Measurements from ENCODE around the gene NKTR.

The NKTR gene

DNA sequence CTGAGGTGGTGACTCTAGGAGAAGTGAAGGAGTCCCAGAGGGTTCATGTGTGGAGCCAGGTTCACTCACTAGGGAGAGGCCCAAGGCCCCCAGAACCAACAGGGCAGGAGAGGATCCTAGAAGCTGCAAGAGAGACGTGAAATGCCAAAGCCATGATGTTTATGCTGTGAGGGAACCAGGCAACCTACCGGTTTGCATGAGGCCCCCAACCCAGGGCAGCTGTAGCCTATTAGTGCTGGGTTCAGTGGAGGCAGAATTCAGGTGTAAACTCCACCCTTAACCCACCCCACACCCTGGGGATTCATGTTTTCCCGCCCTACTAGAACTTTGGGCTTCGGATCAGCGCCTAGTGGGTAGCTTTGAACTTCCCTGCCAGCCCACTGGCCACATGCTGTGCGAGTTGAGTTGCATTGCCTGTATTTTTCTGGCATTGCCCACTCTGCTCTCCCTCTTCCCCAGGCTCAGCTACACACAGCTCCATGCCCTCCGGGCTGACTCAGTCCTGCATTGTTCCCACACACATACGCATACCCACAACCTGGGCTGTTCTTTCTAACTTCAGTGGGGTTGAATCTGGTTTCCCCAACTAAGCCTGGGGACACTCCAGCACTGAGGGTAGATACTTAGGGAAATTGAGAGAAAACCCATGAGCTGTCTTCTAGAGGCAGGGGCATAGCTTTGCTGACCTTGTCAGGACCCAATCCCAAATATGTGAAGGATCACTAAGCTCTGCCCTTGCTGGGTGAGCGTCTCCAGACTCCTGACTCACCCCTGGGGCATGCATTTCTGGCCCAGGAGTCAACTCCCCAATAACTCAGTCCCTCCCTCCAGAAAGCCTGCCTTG is 51.0 kb downstream of the NKTR start:
- H3K36me3 Mint-ChIP-seq = peaks cover 3% of the 10 kb centered on the region
- no peaks in the 10 kb centered on the region for H3K9me3 Mint-ChIP-seq (ENCODE audit: low read depth)
- no peaks in the 10 kb centered on the region for H3K27me3 Mint-ChIP-seq
- H3K4me3 Mint-ChIP-seq = no peak overlapping the region
- H3K4me1 Mint-ChIP-seq (ENCODE audit: low read depth) = peaks cover 9% of the 10 kb centered on the region
- H3K27ac Mint-ChIP-seq = no peak overlapping the region

- Mint-ChIP-seq H3K4me3 (no peak overlapping the region), H3K27ac (no peak overlapping the region), H3K36me3 (no peaks in the 10 kb centered on the region)
Measured at GRCh38 chr3:42652251-42652610, 51.7 kb downstream of the NKTR start.

DNA sequence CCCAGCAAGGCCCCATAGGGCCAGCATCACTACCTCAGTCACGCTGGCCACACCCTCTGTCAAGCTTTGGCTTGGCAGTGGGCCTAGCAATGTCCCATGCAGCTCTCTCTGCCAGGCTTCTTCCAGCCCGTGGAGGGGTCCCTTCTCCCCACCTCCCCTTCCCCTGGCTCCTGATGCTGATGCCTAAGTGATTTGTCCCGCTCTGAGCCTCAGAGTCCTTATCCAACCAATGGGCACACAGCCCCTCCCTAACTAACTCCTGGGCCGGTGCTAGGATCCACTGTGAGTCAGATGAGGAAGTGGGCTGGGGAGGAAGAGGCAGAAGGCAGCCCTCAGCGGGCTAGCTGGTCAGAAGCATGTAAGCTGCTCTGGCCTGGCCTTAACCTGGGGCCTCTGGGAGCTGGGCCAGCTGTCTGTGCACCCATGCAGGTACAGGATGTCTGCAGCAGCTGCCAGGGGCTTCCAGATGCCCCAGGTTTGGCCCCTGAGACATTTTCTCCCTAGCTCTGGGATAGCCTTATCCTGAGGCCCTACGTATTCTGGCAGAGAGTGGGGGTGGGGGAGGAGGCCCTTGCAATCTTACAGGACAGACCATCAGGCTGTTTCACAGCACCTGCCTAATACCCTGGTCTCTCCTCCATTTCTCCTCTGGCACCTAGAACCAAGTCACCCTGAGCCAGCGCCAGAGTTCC is 52.3 kb downstream of the NKTR start:
- Mint-ChIP-seq H3K36me3 (no peaks in the 10 kb centered on the region), H3K27ac (peak overlapping the region; percentile 24), H3K27me3 (no peaks in the 10 kb centered on the region), H3K4me1 (ENCODE audit: low read depth) (peaks cover 5% of the 10 kb centered on the region), H3K9me3 (ENCODE audit: low read depth) (no peaks in the 10 kb centered on the region), H3K4me3 (peak overlapping the region; percentile 83)

More at GRCh38 chr3:42652251-42652610, 51.7 kb downstream of the NKTR start:
- H3K4me1 Mint-ChIP-seq (ENCODE audit: low read depth) = peaks cover 5% of the 10 kb centered on the region
- no peaks in the 10 kb centered on the region for H3K27me3 Mint-ChIP-seq
- no peaks in the 10 kb centered on the region for H3K9me3 Mint-ChIP-seq (ENCODE audit: low read depth)

GRCh38 chr3:42653303-42653559 is 52.7 kb downstream of the NKTR start:
- peak overlapping the region; percentile 24 for H3K27ac Mint-ChIP-seq
- H3K4me3 Mint-ChIP-seq = peak overlapping the region; percentile 83
- H3K27me3 Mint-ChIP-seq = no peaks in the 10 kb centered on the region
- H3K4me1 Mint-ChIP-seq (ENCODE audit: low read depth) = peaks cover 5% of the 10 kb centered on the region
- H3K9me3 Mint-ChIP-seq (ENCODE audit: low read depth) = no peaks in the 10 kb centered on the region
- H3K36me3 Mint-ChIP-seq = no peaks in the 10 kb centered on the region

GRCh38 chr3:42653560-42654330 is 53.3 kb downstream of the NKTR start, which contains the start of gene ZBTB47:
ZBTB47 (plus strand) TSS chr3:42653697; CDS start chr3:42658356, 4,659 bp downstream.
- peaks cover 5% of the 10 kb centered on the region for H3K4me1 Mint-ChIP-seq (ENCODE audit: low read depth)
- no peaks in the 10 kb centered on the region for H3K27me3 Mint-ChIP-seq
- H3K36me3 Mint-ChIP-seq = no peaks in the 10 kb centered on the region
- no peaks in the 10 kb centered on the region for H3K9me3 Mint-ChIP-seq (ENCODE audit: low read depth)
- peak within 1 kb of the TSS; percentile 24 for H3K27ac Mint-ChIP-seq
- peak within 1 kb of the TSS; percentile 83 for H3K4me3 Mint-ChIP-seq

DNA sequence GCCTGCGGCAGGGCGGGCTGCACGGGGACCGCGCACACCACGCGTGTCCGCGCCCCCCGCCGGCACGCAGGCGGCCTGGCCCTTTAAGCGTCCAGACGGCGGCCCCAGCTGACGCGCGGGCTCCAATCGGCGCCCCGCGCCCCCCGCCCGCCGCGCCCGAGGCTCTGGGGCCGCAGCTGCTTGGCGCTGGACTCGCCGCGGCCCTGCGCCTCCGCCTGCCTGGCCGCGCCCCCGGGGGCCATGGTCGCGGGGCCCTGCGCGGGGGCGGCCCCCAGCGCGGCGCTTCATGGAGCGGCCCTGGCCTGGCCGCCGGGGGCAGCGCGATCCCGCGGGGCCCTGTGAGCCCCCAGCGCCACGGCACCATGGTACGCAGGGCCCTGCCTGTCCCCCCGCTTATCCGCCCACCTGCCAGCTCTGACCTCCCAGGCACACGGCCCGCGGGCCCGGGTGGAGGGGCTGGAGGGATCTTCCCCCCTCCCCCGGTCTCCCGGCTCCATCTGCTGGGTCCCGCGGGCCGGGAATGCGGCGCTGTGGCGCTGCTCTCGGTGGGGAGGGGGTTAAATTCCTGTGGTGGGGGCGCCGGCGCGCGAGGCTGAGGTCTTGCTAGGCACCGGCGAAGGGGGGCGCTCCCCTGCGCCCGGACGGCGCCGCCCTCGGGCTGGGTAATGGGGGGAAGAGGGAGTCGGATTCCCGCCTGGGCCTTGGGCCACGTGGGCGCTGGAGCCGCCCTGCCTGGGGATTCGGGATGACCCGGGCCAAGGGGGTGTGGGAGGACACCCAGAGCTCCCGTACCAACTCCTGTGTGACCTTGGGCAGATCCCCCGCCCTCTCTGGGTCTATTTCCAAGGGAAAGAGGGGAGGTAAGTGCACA is 54.1 kb downstream of the NKTR start:
- Mint-ChIP-seq H3K9me3 (ENCODE audit: low read depth) (no peaks in the 10 kb centered on the region), H3K4me3 (peak overlapping the region; percentile 23), H3K36me3 (no peaks in the 10 kb centered on the region), H3K27ac (no peak overlapping the region), H3K4me1 (ENCODE audit: low read depth) (peaks cover 5% of the 10 kb centered on the region), H3K27me3 (no peaks in the 10 kb centered on the region)

- no peak overlapping the region for H3K4me3 Mint-ChIP-seq
- no peaks in the 10 kb centered on the region for H3K36me3 Mint-ChIP-seq
- no peak overlapping the region for H3K27ac Mint-ChIP-seq
- no peaks in the 10 kb centered on the region for H3K9me3 Mint-ChIP-seq (ENCODE audit: low read depth)
- H3K4me1 Mint-ChIP-seq (ENCODE audit: low read depth) = peaks cover 5% of the 10 kb centered on the region
- no peaks in the 10 kb centered on the region for H3K27me3 Mint-ChIP-seq
Measured at GRCh38 chr3:42655331-42655888, 54.9 kb downstream of the NKTR start.

GRCh38 chr3:42655980-42656679 is 55.6 kb downstream of the NKTR start:
- Mint-ChIP-seq H3K9me3 (ENCODE audit: low read depth) (no peaks in the 10 kb centered on the region), H3K4me1 (ENCODE audit: low read depth) (peaks cover 5% of the 10 kb centered on the region), H3K27me3 (no peaks in the 10 kb centered on the region), H3K36me3 (no peaks in the 10 kb centered on the region), H3K4me3 (no peak overlapping the region), H3K27ac (no peak overlapping the region)

DNA sequence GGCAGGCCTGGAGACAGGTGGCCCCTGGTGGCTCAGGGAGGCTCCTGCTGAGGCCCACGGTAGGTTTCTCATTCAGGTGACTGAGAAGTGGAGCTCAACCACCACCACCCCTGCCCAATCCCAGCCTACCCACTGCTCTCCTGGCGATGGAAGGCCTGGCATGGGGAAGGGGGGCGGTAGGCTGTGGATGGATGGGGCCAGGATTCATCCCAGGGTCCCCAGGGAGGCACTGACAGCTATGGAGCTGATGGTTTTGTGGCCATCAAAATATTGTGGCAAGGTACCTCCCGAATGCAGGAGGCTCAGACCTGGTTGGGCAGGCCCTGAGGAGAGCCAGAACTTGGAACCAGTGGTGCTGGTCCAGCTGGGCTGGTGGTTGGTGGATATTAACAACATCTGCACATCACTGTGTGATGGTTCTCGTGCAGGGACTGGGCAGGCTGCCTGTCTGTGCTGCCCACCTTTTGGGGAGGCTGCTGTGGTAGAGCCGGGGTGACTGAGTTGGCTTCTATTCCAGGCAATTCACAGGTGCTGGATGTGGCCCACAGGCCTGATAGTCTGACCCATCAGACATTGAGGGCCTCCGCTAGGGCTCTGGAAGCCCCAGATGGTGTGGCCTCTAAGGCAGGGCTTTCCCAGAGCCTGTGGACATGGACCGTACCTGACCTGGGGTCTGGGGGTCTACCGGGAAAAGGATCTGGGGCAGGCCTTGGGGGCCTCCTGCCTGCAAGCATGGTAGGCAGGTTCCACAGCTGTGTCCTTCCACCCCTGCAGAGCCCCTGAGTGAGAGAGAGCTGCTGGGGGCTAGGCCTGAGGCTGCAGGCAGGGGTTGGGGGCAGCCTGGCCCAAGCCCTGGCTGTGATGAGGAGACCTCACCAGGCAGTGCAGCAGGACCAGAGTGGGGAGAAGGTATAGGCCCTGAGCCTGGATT is 56.5 kb downstream of the NKTR start:
- H3K36me3 Mint-ChIP-seq = no peaks in the 10 kb centered on the region
- no peaks in the 10 kb centered on the region for H3K27me3 Mint-ChIP-seq
- no peaks in the 10 kb centered on the region for H3K9me3 Mint-ChIP-seq (ENCODE audit: low read depth)
- no peak overlapping the region for H3K4me3 Mint-ChIP-seq
- peaks cover 5% of the 10 kb centered on the region for H3K4me1 Mint-ChIP-seq (ENCODE audit: low read depth)
- H3K27ac Mint-ChIP-seq = no peak overlapping the region

- Mint-ChIP-seq H3K36me3 (no peaks in the 10 kb centered on the region), H3K4me3 (no peak overlapping the region), H3K27me3 (no peaks in the 10 kb centered on the region), H3K4me1 (ENCODE audit: low read depth) (peaks cover 5% of the 10 kb centered on the region), H3K27ac (no peak overlapping the region), H3K9me3 (ENCODE audit: low read depth) (no peaks in the 10 kb centered on the region)
Measured at GRCh38 chr3:42657675-42658074, 57.2 kb downstream of the NKTR start.

- Mint-ChIP-seq H3K4me1 (ENCODE audit: low read depth) (peaks cover 3% of the 10 kb centered on the region), H3K4me3 (no peak overlapping the region), H3K27ac (no peak overlapping the region), H3K9me3 (ENCODE audit: low read depth) (no peaks in the 10 kb centered on the region), H3K36me3 (no peaks in the 10 kb centered on the region), H3K27me3 (no peaks in the 10 kb centered on the region)
Measured at GRCh38 chr3:42658091-42658770, 57.7 kb downstream of the NKTR start.

DNA sequence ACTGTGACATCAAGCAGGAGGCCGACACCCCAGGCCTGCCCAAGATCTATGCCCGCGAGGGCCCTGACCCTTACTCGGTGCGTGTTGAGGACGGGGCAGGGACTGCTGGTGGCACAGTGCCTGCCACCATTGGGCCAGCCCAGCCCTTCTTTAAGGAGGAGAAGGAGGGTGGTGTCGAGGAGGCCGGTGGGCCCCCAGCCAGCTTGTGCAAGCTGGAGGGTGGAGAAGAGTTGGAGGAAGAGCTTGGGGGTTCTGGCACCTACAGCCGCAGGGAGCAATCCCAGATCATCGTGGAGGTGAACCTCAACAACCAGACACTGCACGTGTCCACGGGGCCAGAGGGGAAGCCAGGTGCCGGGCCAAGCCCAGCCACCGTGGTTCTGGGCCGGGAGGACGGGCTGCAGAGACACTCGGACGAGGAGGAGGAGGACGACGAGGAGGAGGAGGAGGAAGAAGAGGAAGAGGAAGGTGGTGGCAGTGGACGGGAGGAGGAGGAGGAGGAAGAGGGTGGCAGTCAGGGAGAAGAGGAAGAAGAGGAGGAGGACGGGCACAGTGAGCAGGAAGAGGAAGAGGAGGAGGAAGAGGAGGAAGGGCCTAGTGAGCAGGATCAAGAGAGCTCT is 58.4 kb downstream of the NKTR start:
- H3K27ac Mint-ChIP-seq = no peak overlapping the region
- H3K4me1 Mint-ChIP-seq (ENCODE audit: low read depth) = no peaks in the 10 kb centered on the region
- no peaks in the 10 kb centered on the region for H3K9me3 Mint-ChIP-seq (ENCODE audit: low read depth)
- no peak overlapping the region for H3K4me3 Mint-ChIP-seq
- H3K36me3 Mint-ChIP-seq = no peaks in the 10 kb centered on the region
- no peaks in the 10 kb centered on the region for H3K27me3 Mint-ChIP-seq
